SU-DHL-6 (cell line): ENCODE data around the gene PARP2.
A peak's percentile ranks its signal among the peaks of the same experiment; 100 is the strongest.

Source experiments
- H2AFZ ChIP-seq: fragments of 200-600 bp; sonication (generic); 2 replicates; pipeline ENCODE4 v1.6.1; 2014; ENCODE audit warnings: low read depth, mild to moderate bottlenecking, moderate library complexity, mixed read lengths, antibody characterized with exemption, low read length; ENCODE audit not compliant: severe bottlenecking
- H3F3A ChIP-seq: fragments of 200-600 bp; shearing (Covaris generic); 2 replicates; pipeline ENCODE4 v1.6.0; 2016; ENCODE audit warnings: antibody characterized with exemption, mild to moderate bottlenecking; ENCODE audit not compliant: insufficient read depth
- H3K27ac ChIP-seq: fragments of 200-600 bp; sonication (generic); 2 replicates; pipeline ENCODE4 v1.5.1; 2016; ENCODE audit warnings: low read depth, mild to moderate bottlenecking, low read length, moderate library complexity, mixed read lengths
- H3K27me3 ChIP-seq: fragments of 200-600 bp; sonication (generic), shearing (Covaris generic); 2 replicates; pipeline ENCODE4 v1.6.0; 2014; ENCODE audit warnings: mild to moderate bottlenecking, low read length
- H3K36me3 ChIP-seq: fragments of 200-600 bp; sonication (generic); 2 replicates; pipeline ENCODE4 v1.6.1; 2014; ENCODE audit warnings: mild to moderate bottlenecking, low read length, mixed read lengths
- H3K4me2 ChIP-seq: fragments of 300-600, 200-600 bp; shearing (Covaris generic), sonication (generic); 2 replicates; pipeline ENCODE4 v1.6.0; 2014; ENCODE audit warnings: low read length, low read depth, mild to moderate bottlenecking; ENCODE audit not compliant: poor library complexity, severe bottlenecking
- H3K4me3 ChIP-seq: fragments of 200-600 bp; sonication (generic); 2 replicates; pipeline ENCODE4 v1.5.1; 2014; ENCODE audit warnings: antibody characterized with exemption, low read length, mild to moderate bottlenecking, mixed read lengths; ENCODE audit not compliant: insufficient read depth, poor library complexity, severe bottlenecking
- H3K79me2 ChIP-seq: fragments of 200-600 bp; sonication (generic); 2 replicates; pipeline ENCODE4 v1.6.1; 2014; ENCODE audit warnings: mild to moderate bottlenecking, low read length, moderate library complexity; ENCODE audit not compliant: insufficient read depth
- H3K9ac ChIP-seq: fragments of 200-600 bp; sonication (generic); 2 replicates; pipeline ENCODE4 v1.7.0; 2014; ENCODE audit warnings: mild to moderate bottlenecking, low read length
- H3K9me2 ChIP-seq: fragments of 200-600 bp; sonication (generic); replicated peaks from 2 replicates; pipeline ENCODE4 v1.6.1; 2014; ENCODE audit warnings: low read length; ENCODE audit not compliant: insufficient read depth
- H3K9me3 ChIP-seq: fragments of 200-600 bp; sonication (generic); 2 replicates; pipeline ENCODE4 v1.6.1; 2014; ENCODE audit warnings: low read length, mixed read lengths; ENCODE audit not compliant: insufficient read depth
- H4K20me1 ChIP-seq: fragments of 200-600 bp; sonication (generic); 2 replicates; pipeline ENCODE4 v1.6.1; 2014; ENCODE audit warnings: low read depth, mild to moderate bottlenecking, antibody characterized with exemption, low read length, moderate library complexity, mixed read lengths
- CTCF ChIP-seq: fragments of 200-600 bp; sonication (generic); IDR thresholded peaks from one replicate; pipeline ENCODE4 v1.5.1; 2017; ENCODE audit warnings: antibody characterized with exemption, mild to moderate bottlenecking, low read length, moderate library complexity; ENCODE audit not compliant: insufficient read depth, poor library complexity, severe bottlenecking
- EZH2phosphoT487 ChIP-seq: fragments of 200-600 bp; sonication (generic), shearing (Covaris generic); conservative IDR thresholded peaks from 2 replicates; pipeline ENCODE4 v1.6.1; 2018; ENCODE audit warnings: mild to moderate bottlenecking, antibody characterized with exemption, low read length, moderate library complexity, mixed read lengths

Gene PARP2

DNA sequence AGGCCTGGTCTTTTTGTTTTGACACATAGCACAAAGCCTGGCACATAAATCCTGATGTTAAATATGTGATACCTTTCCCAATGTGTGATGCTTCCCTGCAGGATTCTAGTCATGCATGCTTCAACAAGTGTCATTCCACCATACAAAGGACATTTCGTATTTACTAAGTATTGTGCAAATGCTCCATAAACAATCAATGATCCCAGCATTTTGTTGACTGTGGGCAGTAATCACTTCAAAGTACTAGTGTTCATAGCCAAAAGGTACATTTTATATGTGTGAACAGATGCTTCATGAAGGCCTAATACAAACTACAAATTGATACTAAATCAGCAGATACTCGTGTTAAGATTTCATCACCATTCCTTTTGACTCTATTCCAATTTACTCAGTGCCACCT is 14.7 kb upstream of the PARP2 start:
- no peak overlapping the region for H3K4me2 ChIP-seq

DNA sequence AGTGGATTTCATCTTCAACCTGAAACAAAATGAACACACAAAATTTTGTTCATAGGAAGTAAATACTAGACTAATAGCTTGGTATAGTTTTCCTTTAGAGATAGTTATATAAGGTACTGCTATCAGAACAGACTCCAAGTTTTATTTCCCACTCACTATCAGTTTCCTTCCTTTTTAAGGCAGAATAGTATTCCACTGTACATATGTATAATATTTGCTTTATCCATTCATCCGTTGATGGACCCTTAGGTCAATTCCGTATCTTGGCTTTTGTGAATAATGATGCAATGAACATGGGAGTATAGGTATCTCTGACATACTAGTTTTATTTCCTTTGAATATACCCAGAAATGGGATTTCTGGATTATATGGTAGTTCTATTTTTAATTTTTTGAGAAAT is 14.1 kb upstream of the PARP2 start:
- peaks cover 31% of the 10 kb centered on the region for H3K36me3 ChIP-seq
- no peak overlapping the region for H3K4me2 ChIP-seq
- no peak overlapping the region for H3K4me3 ChIP-seq

More for the DNA sequence above, 14.7 kb upstream of the PARP2 start:
- Histone ChIP-seq H3K36me3 (peaks cover 33% of the 10 kb centered on the region), H3K9me2 (no peaks in the 10 kb centered on the region), H3K79me2 (peaks cover 67% of the 10 kb centered on the region), H3K4me3 (no peak overlapping the region), H2AFZ (no peak overlapping the region), H4K20me1 (0 out of 2 replicates have a peak, but pooled peaks cover 6% of the 10 kb centered on the region), H3K9me3 (no peaks in the 10 kb centered on the region), H3K27me3 (no peaks in the 10 kb centered on the region), H3K9ac (0 out of 2 replicates have a peak overlapping the region, but pooled peaks have one; percentile 12), H3F3A (peaks cover 33% of the 10 kb centered on the region), H3K27ac (peak overlapping the region; percentile 44)
- no peak for TF ChIP-seq CTCF
- no peak for TF ChIP-seq EZH2phosphoT487

DNA sequence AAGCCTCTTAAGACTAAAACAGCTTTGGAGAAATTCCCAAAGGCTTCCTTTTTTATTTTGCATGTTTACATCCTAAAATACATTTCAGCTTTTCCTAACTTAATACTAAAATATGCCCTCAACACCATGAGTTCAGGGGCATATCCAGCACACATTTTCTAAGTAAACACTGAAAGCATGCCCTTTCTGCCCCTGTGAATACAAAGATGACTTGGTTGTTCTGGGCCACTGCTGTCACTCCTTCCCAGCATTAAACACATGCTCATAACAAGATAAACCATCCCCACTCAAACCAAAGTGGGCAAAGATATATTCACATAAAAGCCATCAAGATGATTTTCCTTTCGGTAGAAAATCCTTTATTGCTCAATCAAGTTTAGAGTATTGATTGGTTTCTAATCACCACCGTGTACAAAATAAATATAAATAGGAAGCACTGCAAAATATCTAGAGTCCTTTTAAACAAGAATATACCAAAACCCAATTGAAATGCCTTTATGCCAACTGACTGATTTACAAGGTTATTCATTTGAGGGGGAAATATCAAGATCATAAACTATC is 12.3 kb upstream of the PARP2 start:
- Histone ChIP-seq H3K4me2 (peak overlapping the region; percentile 100), H3K27me3 (no peaks in the 10 kb centered on the region), H3K9me2 (no peaks in the 10 kb centered on the region), H3K36me3 (peaks cover 17% of the 10 kb centered on the region), H4K20me1 (0 out of 2 replicates have a peak, but pooled peaks cover 6% of the 10 kb centered on the region), H2AFZ (no peak overlapping the region), H3K4me3 (no peak overlapping the region), H3K9me3 (no peaks in the 10 kb centered on the region), H3K27ac (0 out of 2 replicates have a peak overlapping the region, but pooled peaks have one; percentile 19), H3K9ac (no peak overlapping the region), H3K79me2 (peaks cover 63% of the 10 kb centered on the region), H3F3A (peaks cover 30% of the 10 kb centered on the region)
- TF ChIP-seq CTCF: no peak
- TF ChIP-seq EZH2phosphoT487: no peak

More for the DNA sequence above, 14.1 kb upstream of the PARP2 start:
- Histone ChIP-seq H4K20me1 (0 out of 2 replicates have a peak, but pooled peaks cover 6% of the 10 kb centered on the region), H3K27ac (peak overlapping the region; percentile 44; the same call in 1 of the 2 replicates), H3K79me2 (peaks cover 67% of the 10 kb centered on the region), H3K9ac (no peak overlapping the region), H3K27me3 (no peaks in the 10 kb centered on the region), H3K9me2 (no peaks in the 10 kb centered on the region), H3K9me3 (no peaks in the 10 kb centered on the region), H2AFZ (no peak overlapping the region), H3F3A (peaks cover 33% of the 10 kb centered on the region)
- TF ChIP-seq EZH2phosphoT487 (no peak), CTCF (no peak)
